ENCODE measurements around the gene SLC22A23. TPM values are rescaled to one million over a fixed set of nuclear protein-coding genes. Genes with fewer than 3 reads are reported as not detected.

The SLC22A23 gene
- total and polyA plus RNA-seq, 7 donors: 8.1 to 18.7 (median 12.0) TPM

GRCh38 chr6:3402310-3403237, 54.3 kb downstream of the SLC22A23 start:
- Histone ChIP-seq H3K9me3 (no peaks in the 10 kb centered on the region), H3K4me1 (peaks cover 0 to 48% (median 33%) of the 10 kb centered on the region in 4 donors), H3K27me3 (no peaks in the 10 kb centered on the region), H3K27ac (peak overlapping the region in 1 of 4 donors; percentile 30), H3K36me3 (no peaks in the 10 kb centered on the region), H3K4me3 (no peak overlapping the region)
- WGBS, 2 donors: 42 to 76% methylated on average over 6 of the region's 6 CpGs
- peak; percentile 50 for DNase-seq
- TF ChIP-seq EP300 (IDR thresholded peaks at IDR 0.05) (no peak), CTCF (IDR thresholded peaks at IDR 0.05) (no peak), POLR2A (IDR thresholded peaks at IDR 0.05) (no peak), POLR2AphosphoS5 (IDR thresholded peaks at IDR 0.05) (no peak)
- intact Hi-C loops (cut with DNase I): loop anchor here (10.0 kb wide), 1 partner anchor 52 kb away; the partner anchor contains the start of gene SLC22A23

GRCh38 chr6:3400162-3400561, 56.7 kb downstream of the SLC22A23 start:
- H3K27ac ChIP-seq: no peak overlapping the region
- no peak overlapping the region for H3K4me3 ChIP-seq
- no peaks in the 10 kb centered on the region for H3K9me3 ChIP-seq
- DNase-seq: peak; percentile 36
- peaks cover 0 to 29% (median 20%) of the 10 kb centered on the region in 4 donors for H3K4me1 ChIP-seq
- no peak for TF ChIP-seq POLR2AphosphoS5 (IDR thresholded peaks at IDR 0.05)
- TF ChIP-seq POLR2A (IDR thresholded peaks at IDR 0.05): no peak
- TF ChIP-seq CTCF (IDR thresholded peaks at IDR 0.05): no peak
- TF ChIP-seq EP300 (IDR thresholded peaks at IDR 0.05): no peak
- WGBS, 2 donors: 46 to 80% methylated on average over 8 of the region's 8 CpGs
- H3K36me3 ChIP-seq: no peaks in the 10 kb centered on the region
- no peaks in the 10 kb centered on the region for H3K27me3 ChIP-seq
- intact Hi-C loops (cut with DNase I): loop anchor here (10.0 kb wide), 1 partner anchor 55 kb away; the partner anchor contains the start of gene SLC22A23

GRCh38 chr6:3398755-3399696, 57.8 kb downstream of the SLC22A23 start:
- no peaks in the 10 kb centered on the region for H3K36me3 ChIP-seq
- peaks cover 0 to 29% (median 19%) of the 10 kb centered on the region in 4 donors for H3K4me1 ChIP-seq
- no peaks in the 10 kb centered on the region for H3K9me3 ChIP-seq
- peak; percentile 48 for DNase-seq
- WGBS, 2 donors: 31 to 75% methylated on average over 18 of the region's 18 CpGs
- peak overlapping the region in 2 of 4 donors; percentile 18 for H3K27ac ChIP-seq
- H3K4me3 ChIP-seq: no peak overlapping the region
- intact Hi-C loops (cut with DNase I): no loop called here
- no peaks in the 10 kb centered on the region for H3K27me3 ChIP-seq
- TF ChIP-seq POLR2A (IDR thresholded peaks at IDR 0.05) (no peak), EP300 (IDR thresholded peaks at IDR 0.05) (no peak), CTCF (IDR thresholded peaks at IDR 0.05) (no peak), POLR2AphosphoS5 (IDR thresholded peaks at IDR 0.05) (no peak)

- H3K27ac ChIP-seq: peak overlapping the region in 1 of 4 donors; percentile 18
- TF ChIP-seq CTCF (IDR thresholded peaks at IDR 0.05) (no peak), POLR2A (IDR thresholded peaks at IDR 0.05) (no peak), POLR2AphosphoS5 (IDR thresholded peaks at IDR 0.05) (no peak), EP300 (IDR thresholded peaks at IDR 0.05) (no peak)
Measured at GRCh38 chr6:3398165-3398562, 58.7 kb downstream of the SLC22A23 start.

More at GRCh38 chr6:3398165-3398562, 58.7 kb downstream of the SLC22A23 start:
- intact Hi-C loops (cut with DNase I): no loop called here
- H3K4me1 ChIP-seq: peaks cover 0 to 24% (median 14%) of the 10 kb centered on the region in 4 donors
- 18 to 66% methylated on average over 3 of the region's 3 CpGs for WGBS, 2 donors
- H3K4me3 ChIP-seq: no peak overlapping the region
- H3K9me3 ChIP-seq: no peaks in the 10 kb centered on the region
- H3K27me3 ChIP-seq: no peaks in the 10 kb centered on the region
- no peaks in the 10 kb centered on the region for H3K36me3 ChIP-seq
- DNase-seq: peak; percentile 52

All from sigmoid colon (tissue), 7 donors.